MV-4-11 (cell line): Measurements from ENCODE around the gene ATP8A2.

Source experiments
- DNase-seq: peaks from one replicate; lab custom pipeline; 2025; lab: John Stamatoyannopoulos, UW

The ATP8A2 gene

DNA sequence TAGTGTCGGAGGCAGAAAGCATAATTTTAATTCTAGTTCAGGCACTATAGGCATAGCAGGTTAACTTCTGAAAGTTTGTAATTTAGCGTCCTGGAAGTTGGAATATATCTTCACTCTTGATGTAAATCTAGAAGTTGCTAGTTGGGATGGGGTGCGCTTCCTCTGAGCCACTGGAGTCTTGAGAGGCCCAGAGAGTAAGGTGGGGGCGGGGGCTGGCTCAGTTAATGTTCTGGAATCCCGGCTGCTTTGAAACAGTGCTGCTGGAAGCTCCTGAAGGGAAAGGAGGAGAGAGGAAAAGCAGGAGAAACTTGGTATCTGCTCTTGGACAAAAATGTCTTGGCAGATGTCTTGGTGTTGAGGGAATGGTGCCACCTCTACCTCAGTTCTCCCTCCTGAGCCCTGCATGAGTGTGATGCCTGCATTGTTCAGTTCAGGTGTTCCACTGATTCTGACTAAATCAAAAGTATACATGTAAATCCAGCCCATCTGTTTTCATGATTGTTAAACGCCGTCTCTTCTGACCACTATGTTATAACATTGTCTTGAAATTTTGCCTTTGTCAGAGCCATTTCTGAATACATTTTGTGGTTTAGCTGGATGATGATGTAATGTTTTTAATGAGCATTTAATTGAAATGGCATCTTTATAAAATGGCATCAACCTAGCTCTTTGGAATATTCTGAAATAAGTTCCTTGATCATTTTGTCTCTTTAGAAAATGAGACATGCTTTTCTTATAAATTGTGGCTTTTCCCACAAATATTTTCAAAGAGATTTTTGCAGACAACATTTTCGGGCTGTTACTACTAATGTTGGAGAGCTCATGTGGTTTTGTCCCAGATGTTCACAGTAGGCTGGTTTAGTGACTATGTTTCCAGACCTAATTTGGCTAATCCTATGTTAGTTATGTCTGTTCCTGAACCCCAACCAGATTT is 477.3 kb downstream of the ATP8A2 start:
- no peak for DNase-seq

DNA sequence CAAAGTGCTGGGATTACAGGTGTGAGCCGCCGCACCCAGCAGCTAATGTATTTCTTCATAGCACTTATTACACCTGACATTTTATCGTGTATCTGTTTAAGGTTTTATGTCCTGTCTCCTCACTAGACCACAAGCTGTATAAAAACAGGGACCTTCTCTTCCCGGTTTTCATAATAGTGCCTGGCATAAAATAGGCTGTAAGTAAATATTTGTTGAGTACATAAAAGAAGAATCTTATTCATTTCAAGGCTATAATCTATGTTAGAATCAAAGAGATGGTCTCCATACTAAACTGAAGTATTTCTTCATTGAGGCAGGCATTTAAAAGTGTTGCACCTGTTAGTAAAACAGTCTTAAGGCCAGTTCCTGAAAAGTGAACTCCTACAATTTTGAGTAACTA is 486.1 kb downstream of the ATP8A2 start:
- DNase-seq, result no peak

DNA sequence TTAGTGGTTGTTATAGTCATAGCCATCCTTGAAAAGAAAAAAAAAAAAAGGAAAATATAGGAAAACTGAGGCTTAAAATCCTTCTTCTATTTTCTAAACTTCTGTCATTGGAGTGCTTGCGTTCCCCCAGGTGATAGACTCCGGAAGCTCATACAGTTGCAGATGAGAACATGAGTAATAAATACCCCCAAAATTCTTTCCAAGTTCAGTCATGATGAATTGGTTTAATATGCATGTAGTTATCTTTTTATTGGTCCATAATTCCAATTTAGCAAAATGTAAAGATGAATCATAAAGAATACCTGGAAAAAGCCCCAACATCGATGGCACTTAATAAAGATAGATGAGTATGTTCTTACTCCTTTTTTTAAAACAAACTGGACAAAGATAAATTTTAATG is 487.8 kb downstream of the ATP8A2 start:
- DNase-seq, result no peak

DNA sequence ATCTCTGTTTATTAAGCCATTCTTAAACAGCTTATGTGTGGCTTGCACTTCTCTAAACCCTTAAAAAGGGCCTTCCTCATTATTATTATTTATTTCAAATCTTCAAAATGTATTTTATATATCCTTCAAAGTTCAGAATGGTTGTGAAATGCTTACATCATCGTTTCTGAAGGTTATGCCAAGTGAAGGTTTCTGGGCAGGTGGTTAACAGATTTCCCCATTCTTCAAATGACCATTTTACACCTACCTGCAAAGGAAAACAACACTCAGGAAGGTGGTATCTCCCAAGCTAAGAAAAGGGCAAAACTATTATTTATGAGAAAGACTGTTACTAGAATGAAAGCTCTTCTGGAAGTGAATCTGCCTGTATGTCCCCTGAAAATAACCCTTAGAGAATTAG is 488.5 kb downstream of the ATP8A2 start:
- no peak for DNase-seq

DNA sequence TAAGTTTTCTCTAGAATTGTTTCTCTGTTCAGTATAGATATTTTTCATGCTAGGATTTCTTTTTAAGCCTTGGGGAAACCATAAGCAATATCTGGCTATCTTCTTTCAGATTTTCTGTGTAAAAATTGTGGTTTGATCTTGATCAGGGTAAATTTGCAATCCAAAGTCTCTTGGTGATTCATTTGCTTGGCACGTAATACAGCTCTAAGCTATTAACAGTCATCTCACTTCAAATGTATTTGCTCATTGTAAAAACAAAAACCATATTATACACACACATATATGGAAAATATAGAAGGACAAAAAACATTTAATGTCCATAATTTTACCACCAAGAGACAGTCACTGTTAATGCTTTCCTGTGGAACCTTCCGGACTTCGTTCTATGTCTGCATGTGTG is 489.1 kb downstream of the ATP8A2 start:
- no peak for DNase-seq

DNA sequence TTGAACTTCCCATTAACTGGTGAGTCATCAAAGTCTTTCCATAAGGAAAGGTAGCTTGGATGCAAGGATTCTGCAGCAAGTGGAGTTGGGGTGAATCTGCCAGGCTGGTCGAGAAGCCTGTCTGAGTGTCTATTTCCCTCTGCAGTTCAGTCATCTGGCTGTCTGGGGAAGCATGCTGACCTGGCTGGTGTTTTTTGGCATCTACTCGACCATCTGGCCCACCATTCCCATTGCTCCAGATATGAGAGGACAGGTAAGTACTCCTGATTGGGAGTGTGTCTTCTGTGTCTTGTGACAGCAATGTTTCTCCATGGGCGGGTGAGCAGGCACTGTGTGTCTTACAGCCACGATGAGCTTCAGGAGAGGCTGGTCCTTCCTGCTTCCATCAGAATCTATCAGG is 490.4 kb downstream of the ATP8A2 start:
- DNase-seq, result no peak

DNA sequence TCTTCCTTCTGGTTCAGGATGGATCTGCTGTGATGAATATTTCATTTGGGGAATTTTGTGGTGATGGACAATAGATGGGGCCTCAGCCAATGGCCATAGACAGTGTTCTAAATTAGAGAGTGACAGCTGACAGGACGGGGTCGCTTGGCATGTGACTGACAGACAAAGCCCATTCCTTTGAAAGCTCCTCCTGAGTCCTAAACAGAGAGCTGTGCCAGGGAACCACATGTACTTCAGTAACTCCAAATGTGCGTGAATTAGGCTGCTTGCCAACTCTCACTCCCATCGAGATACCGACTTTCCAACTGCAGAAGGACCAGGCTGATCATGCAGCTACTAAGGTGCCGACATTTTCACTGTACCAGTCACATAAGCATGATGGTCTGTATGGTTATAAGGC is 492.3 kb downstream of the ATP8A2 start:
- DNase-seq, result no peak

DNA sequence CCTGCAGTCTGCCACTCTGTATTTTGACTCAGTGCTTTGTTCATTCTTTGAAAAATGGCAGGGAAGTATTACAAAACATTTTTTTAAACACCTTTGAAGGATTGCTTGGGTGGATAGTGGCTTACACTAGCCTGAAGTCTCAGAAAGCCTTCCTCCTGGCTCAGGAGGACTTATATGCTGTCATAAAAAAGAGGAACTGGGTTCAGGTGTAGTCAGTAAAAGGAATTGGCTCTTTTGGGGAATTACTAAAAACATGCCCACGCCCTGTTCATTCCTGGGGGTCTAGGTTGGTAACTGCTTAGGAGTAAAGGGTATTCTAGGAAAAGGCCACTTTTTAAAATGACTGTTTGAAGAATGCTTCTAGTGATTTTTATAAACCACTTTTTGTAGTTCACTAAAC is 493.2 kb downstream of the ATP8A2 start:
- no peak for DNase-seq

DNA sequence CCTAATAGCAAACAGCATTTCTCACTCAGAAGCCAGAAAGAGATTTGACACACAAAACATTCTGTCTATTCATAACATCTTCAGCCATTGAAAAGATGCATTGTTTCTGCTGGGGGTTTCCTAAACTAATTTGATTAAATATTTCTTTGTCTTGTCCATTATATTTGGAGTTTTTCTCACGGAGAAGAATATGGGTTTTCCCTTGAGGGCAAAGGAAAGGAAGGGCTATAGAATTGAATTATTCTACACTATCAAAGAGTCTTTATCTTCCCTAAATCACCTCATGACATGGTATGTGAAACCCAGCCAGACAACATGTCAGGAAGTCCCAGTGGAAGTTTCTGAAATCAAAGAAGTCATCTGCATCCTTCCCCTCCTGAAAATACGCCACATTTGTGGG is 493.6 kb downstream of the ATP8A2 start:
- no peak for DNase-seq

DNA sequence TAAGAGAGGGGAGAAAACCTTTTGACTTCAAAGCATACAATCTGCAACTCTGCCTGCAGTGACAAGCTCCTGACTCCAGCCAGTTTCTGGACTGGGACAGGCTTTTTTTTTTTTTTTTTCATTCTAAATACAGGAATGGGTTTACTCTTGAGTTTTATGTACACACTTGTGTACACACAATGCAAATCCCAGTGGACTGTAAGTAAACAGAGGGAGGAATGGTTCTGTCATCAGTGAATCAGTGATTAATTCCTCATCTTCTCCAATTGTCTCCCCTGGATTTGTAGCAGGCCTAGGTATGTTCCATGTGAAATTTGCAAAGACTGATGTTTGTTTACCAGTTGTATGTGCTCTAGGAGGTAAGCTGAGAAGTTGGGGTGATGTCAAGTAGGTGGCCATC is 495.3 kb downstream of the ATP8A2 start:
- DNase-seq, result no peak

DNA sequence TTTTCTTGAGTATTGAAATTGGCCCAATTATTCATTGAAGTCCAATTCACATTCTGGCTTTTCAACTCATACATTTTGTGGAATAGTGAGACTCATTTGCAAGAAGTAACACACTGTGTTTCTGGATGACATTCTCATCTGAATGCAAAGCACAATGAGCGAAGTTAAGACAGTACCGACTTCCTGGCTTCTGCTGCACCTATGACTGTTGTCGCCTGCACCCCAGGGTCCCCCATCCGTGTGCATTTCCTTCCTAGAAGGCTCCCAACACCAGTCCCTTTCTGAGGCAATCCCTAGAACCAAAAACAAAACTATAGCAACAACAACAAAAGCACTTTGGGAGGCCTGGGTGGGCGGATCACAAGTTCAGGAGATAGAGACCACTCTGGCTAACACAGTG is 496.7 kb downstream of the ATP8A2 start:
- DNase-seq, result no peak

DNA sequence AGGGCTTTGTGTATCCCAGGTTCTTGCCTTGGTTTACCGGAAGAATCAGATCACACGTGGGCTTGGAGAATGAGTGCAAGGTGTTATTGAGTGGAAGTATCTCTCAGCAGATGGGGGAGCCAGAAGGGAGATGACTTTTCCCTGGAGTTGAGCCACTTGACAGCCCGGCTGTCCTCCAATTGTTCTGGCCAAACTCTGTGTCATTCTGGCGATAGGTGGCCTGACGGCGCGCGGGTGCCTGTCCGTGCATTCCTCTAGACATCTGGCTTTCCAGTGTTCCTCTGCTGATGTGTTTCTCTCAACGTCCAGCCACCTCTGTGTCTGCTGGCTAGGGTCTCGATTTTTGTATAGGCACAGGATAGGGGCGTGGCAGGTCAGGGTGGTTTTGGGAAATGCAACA is 498.2 kb downstream of the ATP8A2 start:
- no peak for DNase-seq

DNA sequence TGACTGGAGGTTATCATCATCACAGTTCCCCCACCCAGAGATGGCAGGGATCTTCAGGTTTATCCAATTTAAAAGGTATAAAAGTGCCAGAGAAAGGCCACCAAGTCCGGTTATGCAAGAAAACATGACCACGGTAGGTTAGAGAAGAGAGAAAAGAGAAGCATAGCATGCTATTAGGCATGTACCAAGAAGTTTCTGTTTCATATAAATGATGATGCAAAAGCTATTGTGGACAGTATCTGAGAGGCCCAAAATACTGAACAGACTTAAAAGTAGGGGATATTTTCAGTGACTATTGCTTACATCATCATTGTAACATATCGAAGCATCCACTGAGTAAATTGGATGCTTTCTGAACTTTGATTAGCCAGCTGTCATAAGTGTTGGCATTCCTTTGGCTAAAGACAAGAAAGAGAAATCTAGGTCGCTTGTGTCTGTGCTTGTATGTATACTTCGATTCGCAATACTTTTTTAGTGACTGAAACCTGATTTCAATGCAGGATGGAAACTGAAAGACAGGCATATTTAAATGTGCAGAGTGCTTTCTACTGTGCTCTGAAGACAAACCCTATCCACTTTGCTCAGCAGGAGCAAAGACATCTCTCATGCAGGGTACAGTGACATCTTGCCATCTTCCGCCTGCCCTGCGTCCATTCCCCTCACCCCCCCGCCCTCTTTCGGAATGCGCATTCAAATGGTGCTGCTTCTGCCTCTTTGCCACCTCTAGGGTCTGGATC is 499.8 kb downstream of the ATP8A2 start:
- DNase-seq, result peak; percentile 70

DNA sequence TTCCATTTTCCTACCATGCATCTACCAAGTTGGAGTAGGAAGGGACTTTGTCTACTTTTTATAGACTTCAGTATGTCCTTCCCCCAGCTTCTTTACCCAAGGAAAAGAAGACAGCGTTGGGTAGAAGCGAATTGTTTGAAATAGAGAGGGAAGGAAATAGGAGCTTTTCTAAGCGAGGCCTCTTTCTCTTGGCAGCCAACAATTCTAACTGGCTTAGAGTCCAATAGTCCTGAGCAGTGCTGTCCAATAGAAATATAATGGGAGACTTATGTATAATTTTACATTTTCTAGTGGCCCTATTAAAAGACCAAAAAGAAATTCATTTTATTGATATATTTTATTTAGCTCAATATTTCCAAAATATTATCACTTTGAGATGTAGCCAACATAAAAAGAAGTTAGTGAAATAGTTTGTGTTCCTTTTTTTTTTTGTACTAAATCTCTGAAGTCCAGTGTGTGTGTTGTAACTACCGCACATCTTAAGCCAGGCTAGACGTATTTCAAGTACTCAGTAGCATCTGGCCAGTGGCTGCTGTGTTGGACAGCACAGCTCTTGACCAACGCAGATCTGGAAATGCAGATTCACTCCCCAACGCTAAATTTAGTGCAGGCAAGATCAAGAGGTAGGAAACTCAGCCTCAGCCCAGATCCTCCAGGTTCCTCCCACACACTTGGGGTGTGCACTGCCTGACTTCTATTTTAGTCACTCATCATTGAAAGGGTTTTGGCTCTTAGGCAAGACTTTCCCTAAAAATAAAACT is 500.9 kb downstream of the ATP8A2 start:
- DNase-seq, result peak; percentile 92

DNA sequence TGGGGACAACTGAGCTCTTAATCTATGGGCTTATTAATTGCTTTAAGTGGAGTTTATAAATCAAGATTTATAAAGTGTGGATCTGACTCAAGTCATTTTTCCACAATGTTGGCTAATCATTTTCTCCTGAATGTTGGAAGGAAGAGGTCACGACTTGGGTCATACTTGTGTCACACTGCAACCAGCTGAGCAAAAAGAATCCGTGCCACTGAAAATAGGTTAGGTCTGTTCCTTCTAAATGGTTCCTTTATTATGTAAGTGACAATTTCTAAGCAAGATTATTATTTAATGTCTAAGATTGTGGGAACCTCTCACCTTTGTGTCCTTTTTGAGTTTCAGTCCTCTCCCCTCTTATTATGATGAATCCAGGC is 501.5 kb downstream of the ATP8A2 start:
- DNase-seq, result no peak

DNA sequence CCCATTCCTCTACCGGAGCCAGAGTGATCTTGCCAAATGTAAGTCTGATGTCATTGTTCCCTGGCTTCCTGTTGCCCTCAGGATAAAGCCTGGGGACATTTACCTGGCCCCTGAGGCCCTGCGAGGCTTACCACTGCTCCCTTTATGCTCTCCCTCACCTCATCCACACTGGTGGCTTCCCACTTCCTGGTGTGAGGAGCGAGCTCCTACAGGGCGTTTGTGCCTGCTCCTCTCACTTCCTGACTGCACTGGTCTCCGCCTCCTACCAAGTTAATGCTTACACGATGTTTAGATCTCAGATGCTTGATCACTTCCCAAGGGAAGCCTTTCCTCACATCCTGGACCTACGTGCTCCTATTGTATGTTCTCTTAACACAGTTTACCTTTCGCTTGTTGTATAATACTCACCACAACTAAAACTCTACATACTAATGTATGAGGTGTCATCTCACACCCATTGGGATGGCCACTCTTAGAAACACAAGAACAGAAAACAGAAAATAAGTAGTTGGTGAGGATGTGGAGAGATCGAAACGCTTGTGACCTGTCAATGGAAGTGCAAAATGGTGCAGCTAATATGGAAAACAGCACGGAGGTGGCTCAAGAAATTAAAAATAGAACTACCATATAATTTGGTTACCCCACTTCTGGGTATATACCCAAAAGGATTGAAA is 502.4 kb downstream of the ATP8A2 start:
- DNase-seq, result peak; percentile 18

DNA sequence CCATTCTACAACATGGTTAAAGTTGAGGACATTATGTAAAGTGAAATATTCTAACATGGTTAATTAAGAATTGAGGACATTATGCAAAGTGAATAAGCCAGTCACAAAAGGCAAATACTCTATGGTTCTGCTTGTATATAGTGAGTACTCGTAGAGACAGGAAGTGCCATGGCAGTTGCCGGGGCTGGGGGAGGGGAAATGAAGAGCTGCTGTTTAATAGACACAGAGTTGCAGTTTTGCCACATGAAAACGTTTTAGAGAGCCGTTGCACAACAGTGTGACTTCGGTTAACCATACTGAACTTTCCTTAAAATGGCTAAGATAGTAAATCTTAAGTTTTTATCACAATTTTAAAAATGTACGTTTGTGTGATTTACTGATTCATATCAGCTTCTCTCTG is 503.1 kb downstream of the ATP8A2 start:
- DNase-seq, result peak; percentile 96

DNA sequence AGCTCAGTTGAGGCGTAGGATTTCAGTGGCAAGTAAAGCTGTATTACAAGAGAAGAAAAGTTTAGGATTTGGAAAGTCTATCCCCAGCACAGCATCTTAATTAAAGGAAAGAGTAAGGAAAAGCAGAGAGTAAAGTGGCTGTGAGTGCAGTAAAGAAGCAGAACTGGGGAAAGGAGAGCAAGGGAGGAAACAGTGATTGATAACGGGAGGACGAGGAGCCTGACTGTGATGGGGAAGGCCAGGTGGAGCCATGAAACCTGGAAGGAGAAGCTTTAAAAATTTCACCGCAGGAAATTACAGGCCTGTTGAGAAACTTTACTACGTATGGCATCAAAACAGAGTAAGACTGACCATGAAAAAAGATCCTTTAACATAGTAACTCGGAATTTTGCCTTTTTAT is 504.5 kb downstream of the ATP8A2 start:
- no peak for DNase-seq

DNA sequence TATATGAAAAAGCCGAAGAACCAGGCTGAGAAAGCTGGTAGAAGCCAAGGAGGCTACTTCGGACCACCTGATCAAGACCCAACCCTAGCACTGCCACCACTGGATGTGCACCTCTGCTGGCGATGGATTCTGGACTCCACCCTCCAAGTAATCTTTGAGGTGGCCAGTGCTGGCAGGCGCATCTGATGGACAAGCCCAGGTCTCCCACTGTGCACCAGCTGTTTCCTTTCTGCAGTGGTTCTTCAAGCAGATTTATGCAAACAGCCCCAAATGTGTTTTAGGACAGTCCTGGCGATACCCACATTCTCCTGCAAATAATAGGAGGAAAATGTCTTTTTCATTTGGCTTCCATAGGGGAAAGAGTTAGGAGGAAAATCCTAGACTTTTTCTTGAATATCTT is 507.7 kb downstream of the ATP8A2 start:
- no peak for DNase-seq

DNA sequence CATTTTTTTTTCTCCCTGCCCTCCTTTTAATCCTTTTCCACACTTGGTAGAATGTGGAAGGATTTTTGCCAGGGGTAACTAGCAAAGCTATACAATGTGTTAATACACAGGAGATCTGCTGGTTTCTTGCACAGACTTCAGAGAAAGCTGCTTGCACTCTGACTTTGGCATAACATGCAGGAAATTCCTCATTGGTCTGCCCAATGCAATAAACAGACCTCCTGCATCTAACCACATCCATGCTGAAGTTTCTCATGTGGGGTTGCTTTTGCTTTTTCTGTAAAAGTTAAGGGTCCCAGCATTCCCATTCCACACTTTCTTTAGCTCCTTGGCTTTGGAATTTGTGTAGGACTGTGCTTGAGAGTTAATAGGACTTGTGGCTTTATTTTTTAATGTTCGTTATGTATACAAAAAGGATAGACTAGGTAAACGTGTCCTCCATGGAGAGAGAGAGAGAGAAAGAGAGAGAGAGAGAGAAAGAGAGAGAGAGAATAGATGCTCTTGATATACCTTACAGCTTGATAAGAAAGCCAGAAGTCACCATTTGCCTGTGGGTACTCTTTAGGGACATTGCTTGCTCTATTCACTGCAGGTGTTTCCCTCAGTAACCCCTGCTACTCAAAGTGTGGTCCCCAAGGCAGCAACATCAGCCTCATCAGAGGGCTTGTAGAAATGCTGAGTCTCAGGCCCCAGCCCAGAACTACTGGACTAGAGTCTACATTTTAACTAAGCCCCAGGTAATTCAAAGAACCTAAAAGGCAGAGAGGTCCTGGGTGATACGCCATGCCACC is 509.6 kb downstream of the ATP8A2 start:
- DNase-seq, result no peak

DNA sequence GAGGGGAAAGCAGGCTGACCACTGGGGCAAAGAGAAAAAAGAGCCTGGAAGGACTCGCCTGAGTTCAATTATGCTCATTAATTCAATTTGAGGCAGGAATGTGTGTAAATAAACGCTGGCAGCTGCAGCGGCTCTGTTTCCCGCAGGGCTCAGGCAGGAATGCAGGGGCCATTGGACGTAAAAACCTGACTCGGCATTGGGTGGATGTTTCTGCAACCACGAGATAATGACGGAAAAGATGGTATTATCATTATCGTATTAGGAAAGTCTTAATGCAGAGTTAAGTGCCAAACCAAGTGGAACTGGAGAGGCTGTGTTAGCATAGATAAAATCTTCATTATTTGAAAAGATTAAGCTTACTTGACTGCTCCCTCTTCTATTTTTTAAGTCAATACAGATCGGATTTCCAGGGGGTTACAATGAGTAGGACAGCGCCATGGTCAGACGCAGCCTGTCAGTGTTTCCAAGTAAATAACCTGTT is 510.2 kb downstream of the ATP8A2 start:
- DNase-seq, result no peak
